Measurements from ENCODE around the gene ZNRF1.

The ZNRF1 gene

GRCh38 chr16:75035410-75035968, 36.7 kb downstream of the ZNRF1 start:
- H3K9me3 ChIP-seq (ENCODE audit: control insufficient read depth, low read length): no peaks in the 10 kb centered on the region

GRCh38 chr16:75038036-75038858, 39.4 kb downstream of the ZNRF1 start:
- peaks cover 52% of the 10 kb centered on the region for H3K79me2 ChIP-seq
- H3K4me3 ChIP-seq (ENCODE audit: low read depth, low read length): no peak overlapping the region
- no peak overlapping the region for H3K27ac ChIP-seq

More at GRCh38 chr16:75035410-75035968, 36.7 kb downstream of the ZNRF1 start:
- Histone ChIP-seq H3K4me3 (ENCODE audit: low read depth, low read length) (no peak overlapping the region), H3K36me3 (ENCODE audit: control insufficient read depth, insufficient read depth, low read length) (no peaks in the 10 kb centered on the region), H3K79me2 (peaks cover 64% of the 10 kb centered on the region), H3K27me3 (ENCODE audit: control insufficient read depth, insufficient read depth, low read length) (no peaks in the 10 kb centered on the region), H3K4me2 (ENCODE audit: low read length) (no peak overlapping the region), H2AFZ (no peak overlapping the region), H3K4me1 (no peaks in the 10 kb centered on the region), H3K27ac (no peak overlapping the region), H3K9ac (no peak overlapping the region)
- no peak for TF ChIP-seq CTCF (IDR thresholded peaks at IDR 0.05)

GRCh38 chr16:75039941-75040340, 41.1 kb downstream of the ZNRF1 start:
- no peaks in the 10 kb centered on the region for H3K36me3 ChIP-seq (ENCODE audit: control insufficient read depth, insufficient read depth, low read length)
- H3K79me2 ChIP-seq: peaks cover 36% of the 10 kb centered on the region
- H3K9me3 ChIP-seq (ENCODE audit: control insufficient read depth, low read length): no peaks in the 10 kb centered on the region
- H2AFZ ChIP-seq: no peak overlapping the region
- H3K9ac ChIP-seq: no peak overlapping the region
- TF ChIP-seq CTCF (IDR thresholded peaks at IDR 0.05): no peak
- peaks cover 14% of the 10 kb centered on the region for H3K4me1 ChIP-seq
- no peak overlapping the region for H3K4me3 ChIP-seq (ENCODE audit: low read depth, low read length)
- H3K27ac ChIP-seq: no peak overlapping the region
- no peak overlapping the region for H3K4me2 ChIP-seq (ENCODE audit: low read length)
- H3K27me3 ChIP-seq (ENCODE audit: control insufficient read depth, insufficient read depth, low read length): no peaks in the 10 kb centered on the region

More at GRCh38 chr16:75038036-75038858, 39.4 kb downstream of the ZNRF1 start:
- Histone ChIP-seq H2AFZ (no peak overlapping the region), H3K4me1 (peaks cover 7% of the 10 kb centered on the region), H3K4me2 (ENCODE audit: low read length) (no peak overlapping the region), H3K9me3 (ENCODE audit: control insufficient read depth, low read length) (no peaks in the 10 kb centered on the region), H3K27me3 (ENCODE audit: control insufficient read depth, insufficient read depth, low read length) (no peaks in the 10 kb centered on the region), H3K36me3 (ENCODE audit: control insufficient read depth, insufficient read depth, low read length) (no peaks in the 10 kb centered on the region), H3K9ac (no peak overlapping the region)
- TF ChIP-seq CTCF (IDR thresholded peaks at IDR 0.05): no peak

- peak overlapping the region; percentile 58 for H3K27ac ChIP-seq
- H3K9me3 ChIP-seq (ENCODE audit: control insufficient read depth, low read length): no peaks in the 10 kb centered on the region
- no peak overlapping the region for H3K9ac ChIP-seq
- peak overlapping the region; percentile 1 for H3K4me2 ChIP-seq (ENCODE audit: low read length)
- no peaks in the 10 kb centered on the region for H3K36me3 ChIP-seq (ENCODE audit: control insufficient read depth, insufficient read depth, low read length)
- TF ChIP-seq CTCF (IDR thresholded peaks at IDR 0.05): no peak
- peaks cover 24% of the 10 kb centered on the region for H3K4me1 ChIP-seq
- no peak overlapping the region for H3K4me3 ChIP-seq (ENCODE audit: low read depth, low read length)
- H3K79me2 ChIP-seq: peaks cover 25% of the 10 kb centered on the region
- no peak overlapping the region for H2AFZ ChIP-seq
- no peaks in the 10 kb centered on the region for H3K27me3 ChIP-seq (ENCODE audit: control insufficient read depth, insufficient read depth, low read length)
These were observed 43.8 kb downstream of the ZNRF1 start for GRCh38 chr16:75042426-75043174.

Measured in parathyroid adenoma (tissue), 2 donors.